DND-41 (cell line): ENCODE results near the gene ZNF740.

Experiments used
- CTCF ChIP-seq: IDR thresholded peaks from 2 replicates; pipeline ENCODE4 v1.5.1; 2012; ENCODE audit warnings: borderline replicate concordance, low read length, moderate library complexity, mild to moderate bottlenecking; ENCODE audit not compliant: poor library complexity, severe bottlenecking; ENCODE audit errors: extremely low read depth
- EZH2 ChIP-seq: IDR thresholded peaks from 3 replicates; pipeline ENCODE4 v1.6.1; 2012; ENCODE audit warnings: borderline replicate concordance, low read depth, mild to moderate bottlenecking, moderate library complexity, low read length, inconsistent platforms; ENCODE audit not compliant: severe bottlenecking

- TF ChIP-seq CTCF (no peak), EZH2 (no peak)
Observed at GRCh38 chr12:53218551-53219291, 38.2 kb downstream of the ZNF740 start.
